NOMO-1 treated with DMSO at 0.1 percent for 48 hours (cell line): ENCODE data around the gene CCDC88C.

Experiments
- DNase-seq: peaks from one replicate; lab custom pipeline; 2025; ENCODE audit not compliant: unreplicated experiment; lab: John Stamatoyannopoulos, UW

CCDC88C gene

DNA sequence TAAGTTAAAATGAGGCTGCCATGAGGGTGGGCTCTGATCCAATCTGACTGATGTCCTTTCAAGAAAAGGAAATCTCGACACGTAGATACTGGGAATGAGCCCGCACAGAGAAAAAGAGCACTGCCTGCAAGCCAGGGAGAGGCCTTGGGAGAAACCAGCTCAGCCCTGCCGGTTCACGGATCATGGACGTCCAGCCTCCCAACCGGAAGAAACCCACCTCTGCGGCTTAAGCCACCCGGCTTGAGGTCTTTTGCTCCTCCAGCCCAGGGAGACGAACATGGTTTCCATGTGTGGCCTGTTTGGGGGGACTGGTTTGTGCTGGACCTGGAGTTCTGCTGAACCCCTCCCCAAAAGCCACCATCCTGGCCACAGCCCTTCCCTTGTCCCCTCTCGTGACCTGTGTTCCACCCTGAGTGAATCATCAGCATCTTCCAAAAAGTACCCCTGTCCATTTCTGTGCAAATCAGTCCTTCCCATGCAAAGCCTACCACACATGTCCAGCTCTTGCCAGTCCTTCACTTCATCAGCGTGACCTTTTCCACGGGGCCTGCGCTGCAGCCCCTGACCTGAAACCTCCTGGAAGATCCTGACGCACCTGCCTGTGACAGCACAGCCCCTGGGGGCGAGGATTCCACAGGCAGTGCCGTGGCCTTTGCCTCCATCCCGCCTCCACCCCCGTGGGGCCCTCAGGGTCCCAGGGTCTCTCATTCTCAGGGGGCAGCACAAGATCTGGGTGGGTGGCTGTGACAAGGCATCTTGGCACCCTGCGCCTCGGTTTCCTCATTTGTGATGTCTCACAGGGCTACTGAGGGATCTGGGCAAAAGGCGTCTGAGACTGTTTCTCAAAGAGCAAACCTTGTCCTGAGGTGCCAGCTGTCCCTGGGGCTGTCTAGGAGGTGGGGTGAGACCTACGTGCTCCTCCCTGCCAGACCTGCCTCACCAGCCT, 121.5 kb downstream of the CCDC88C start:
- no peak for DNase-seq

- DNase-seq: no peak
These were observed 122.3 kb downstream of the CCDC88C start for GRCh38 chr14:91295276-91295845.

DNA sequence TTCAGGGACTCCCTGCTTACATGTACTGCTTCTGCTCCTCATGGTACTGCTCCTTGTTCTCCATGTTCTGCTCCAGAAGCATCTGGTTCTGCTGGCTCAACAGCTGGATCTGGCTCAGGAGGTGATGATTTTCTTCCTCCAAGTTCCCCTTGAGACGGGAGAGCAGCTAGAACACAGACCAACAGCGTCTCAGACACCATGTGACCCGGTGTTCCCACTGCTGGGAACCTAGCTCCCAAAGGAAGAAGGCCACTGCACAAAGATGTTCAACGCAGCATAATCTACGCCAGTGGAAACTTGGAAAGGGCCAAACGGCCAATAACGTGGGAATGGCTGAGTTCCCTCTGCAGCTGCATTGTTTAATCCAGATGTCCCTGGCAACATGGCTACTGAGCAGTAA, 123.5 kb downstream of the CCDC88C start:
- DNase-seq: no peak

GRCh38 chr14:91293281-91293680, 124.3 kb downstream of the CCDC88C start:
- DNase-seq: no peak

GRCh38 chr14:91292491-91292890, 125.1 kb downstream of the CCDC88C start:
- no peak for DNase-seq

DNA sequence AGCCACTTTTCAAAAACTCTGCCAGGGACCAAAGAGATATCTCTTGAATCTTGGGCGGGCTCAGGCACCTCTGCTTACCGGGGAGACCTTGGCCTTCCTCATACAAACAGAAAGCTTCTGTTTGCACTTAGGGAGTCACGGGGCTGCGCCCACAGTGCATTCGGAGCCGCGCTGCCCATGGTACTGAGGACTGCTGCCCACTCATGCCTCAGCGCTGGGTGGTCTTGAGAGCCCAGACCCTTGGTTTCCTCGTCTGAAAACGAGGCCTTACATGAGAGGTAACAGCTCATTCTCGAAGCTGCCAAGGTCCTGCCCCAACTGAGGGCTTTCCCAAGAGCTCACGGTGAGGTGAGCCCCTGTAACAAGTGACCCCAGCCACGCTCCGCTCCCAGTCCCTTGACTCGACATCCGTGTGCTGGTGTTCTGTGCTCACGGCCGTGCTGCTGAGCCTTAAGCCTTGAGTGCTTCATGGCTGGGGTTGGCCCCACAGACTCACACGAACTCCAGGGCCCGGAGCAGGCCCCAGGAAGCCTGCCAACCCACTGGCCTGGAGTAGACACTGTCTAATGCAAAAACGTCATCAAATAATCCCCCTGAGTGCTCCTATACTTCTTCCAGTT, 125.7 kb downstream of the CCDC88C start:
- DNase-seq: no peak

GRCh38 chr14:91290986-91291385, 126.6 kb downstream of the CCDC88C start:
- DNase-seq: no peak

- DNase-seq: no peak
These were observed 128.2 kb downstream of the CCDC88C start for GRCh38 chr14:91289464-91289863.

- no peak for DNase-seq
These were observed 128.7 kb downstream of the CCDC88C start for GRCh38 chr14:91288876-91289275.

DNA sequence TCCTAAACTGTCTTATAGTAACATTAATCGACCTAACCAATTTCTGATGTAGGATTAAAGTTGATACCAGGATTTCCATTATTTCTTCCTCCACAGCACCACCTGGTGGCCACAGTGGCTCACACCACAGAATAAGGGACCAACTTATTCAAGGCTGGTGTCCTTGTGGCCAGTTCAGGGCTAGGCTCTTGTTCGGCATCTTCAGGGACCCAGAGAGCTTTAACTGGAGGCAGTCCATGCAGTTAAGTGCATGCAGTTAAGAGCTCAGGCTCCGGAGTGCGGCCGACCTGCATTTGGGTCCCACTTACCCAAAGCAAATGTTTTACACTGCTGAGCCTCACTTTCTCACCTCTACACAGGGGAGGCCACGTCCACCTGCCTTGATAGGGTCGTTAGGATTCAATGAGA, 131.1 kb downstream of the CCDC88C start:
- DNase-seq: peak; percentile 26

DNA sequence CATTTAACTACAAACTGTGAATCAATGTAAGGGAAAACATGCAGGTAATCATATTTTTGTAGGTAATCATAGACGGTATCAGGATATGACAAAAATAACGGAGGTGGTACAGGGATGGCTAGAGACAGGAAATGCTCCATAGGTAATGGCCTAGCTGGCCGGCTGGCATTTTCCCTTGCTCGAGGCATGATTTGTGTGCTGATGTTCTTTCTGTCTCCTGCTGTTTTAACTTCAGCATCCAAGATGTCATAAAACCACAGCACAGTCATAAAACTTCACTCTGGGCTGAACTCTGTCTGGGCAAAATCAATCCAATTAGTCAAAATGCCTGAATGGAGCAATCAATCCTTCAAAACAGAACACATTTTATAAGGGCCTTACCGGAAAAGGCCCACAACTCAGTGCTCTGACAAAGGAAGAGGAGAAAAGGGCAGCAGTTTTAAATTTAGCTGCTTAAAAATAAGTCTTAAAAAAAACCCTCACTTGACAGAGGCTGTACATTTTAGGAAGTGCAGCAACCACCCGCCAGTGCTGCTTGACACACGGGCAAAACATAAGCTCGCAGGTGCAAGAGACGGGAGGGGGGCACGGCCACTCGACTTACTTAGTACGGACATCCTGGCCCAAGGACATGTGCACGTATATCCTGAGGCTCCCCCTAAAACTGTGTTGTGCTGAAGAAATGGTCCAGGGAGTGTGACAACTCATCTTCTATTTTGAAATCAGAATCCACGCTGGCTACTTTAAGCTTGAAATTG, 132.7 kb downstream of the CCDC88C start:
- DNase-seq: no peak

GRCh38 chr14:91284146-91284790, 133.4 kb downstream of the CCDC88C start:
- no peak for DNase-seq

DNA sequence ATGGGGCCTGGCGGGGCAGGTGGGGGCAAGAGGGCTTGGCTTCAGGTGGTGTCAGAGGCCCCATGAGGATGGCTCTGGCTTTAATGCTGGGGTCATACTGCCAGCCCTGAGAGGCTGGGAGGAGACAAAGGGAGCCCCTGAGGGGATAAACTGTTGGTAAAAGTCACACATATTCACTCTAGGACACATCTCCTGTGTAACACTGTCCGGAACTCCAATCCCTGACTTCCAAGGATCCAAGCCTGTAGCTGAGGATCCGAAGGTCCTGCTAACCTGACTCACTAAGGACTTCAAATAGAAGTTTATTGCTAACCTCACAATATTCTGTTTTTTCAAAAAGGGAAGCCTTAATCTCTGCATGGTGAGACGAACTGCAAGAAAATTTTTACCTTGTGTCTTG, 134.0 kb downstream of the CCDC88C start:
- no peak for DNase-seq

- DNase-seq: no peak
These were observed 134.5 kb downstream of the CCDC88C start for GRCh38 chr14:91282954-91283645.

DNA sequence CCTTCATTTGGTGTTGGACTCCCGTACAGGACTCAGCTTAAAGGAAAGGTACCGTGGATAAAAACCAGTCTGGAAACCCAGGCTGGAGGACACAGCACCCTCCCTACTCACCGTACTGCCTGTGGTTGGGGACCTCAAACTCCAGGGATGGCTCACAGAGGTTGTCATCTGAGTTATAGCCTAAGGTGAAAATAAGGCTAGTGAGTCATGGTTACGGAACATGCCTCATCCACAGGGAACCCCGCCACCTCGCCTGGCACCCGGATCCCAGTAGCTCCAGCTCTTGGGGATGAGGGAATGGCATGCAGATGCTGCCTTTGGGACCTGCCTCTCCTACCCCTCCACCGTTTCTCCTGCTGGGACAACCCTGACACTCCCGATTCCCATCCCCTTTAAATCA, 136.3 kb downstream of the CCDC88C start:
- no peak for DNase-seq

DNA sequence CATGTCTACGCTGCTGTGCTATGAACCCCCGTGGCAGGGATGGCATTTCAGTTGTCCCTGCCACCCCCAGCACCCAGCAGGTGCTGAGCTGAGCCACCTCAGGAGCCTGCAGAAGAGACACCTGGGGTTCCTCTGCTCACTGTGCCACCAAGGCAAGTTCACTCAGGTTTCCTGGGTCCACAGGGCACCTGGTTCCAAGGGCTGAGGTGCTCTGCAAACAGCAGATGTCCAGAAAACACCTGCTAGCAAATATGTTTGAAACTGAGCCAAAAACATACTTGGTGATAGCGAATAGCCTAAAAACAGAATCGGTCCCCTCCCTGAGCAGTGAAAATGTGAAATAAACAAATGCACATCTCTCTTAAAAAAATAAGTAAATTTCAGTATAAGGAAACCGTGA, 137.5 kb downstream of the CCDC88C start:
- no peak for DNase-seq

DNA sequence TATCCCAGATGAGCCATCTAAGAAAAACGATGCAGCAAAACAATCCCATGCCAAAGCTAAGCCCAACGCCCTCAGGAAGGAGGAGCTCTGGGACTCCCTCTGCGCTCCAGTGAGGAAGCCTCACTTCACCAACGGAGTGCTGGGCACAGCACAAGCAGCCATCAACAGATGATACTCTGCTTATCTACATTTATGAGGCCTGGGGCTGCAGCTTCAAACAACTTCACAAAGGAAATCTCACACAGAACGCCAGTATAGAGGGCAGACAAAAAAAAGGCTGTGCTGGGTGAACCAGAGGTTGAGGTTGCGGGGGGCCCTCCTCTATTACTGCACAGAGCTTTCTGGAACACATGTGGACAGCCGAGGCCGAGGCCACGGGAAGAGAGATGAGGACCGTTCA, 138.3 kb downstream of the CCDC88C start:
- DNase-seq: no peak

- DNase-seq: no peak
These were observed 139.3 kb downstream of the CCDC88C start for GRCh38 chr14:91278383-91278715.

- no peak for DNase-seq
These were observed 139.9 kb downstream of the CCDC88C start for GRCh38 chr14:91277546-91278382.

DNA sequence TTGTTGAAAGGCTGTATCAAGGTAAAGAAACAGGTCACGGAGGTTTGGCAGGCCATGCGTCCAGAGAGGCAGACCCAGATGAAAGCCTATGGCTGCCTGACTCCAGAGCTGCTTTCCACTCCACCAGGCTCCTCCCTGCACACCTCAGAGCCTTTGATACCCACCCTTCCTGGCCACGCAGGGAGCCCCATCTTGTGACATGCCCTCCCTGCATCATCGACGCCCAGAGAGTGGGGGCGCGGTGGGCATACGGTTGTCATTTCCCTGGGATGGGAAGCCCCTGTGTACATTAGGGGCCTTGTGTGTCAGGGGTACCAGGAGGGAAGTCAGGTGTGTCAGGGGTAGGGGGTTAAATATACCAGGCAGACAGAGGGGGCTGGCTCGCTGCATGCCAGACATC, 142.8 kb downstream of the CCDC88C start:
- no peak for DNase-seq
